HG03565 (cell line): ENCODE measurements around the gene MAP2K5.

Experiments
- ATAC-seq: cut with Tn5 transposase; IDR thresholded peaks from one replicate; pipeline ENCODE4 v1.9.1; 2021; ENCODE audit warnings: mild to moderate bottlenecking, moderate library complexity; ENCODE audit not compliant: unreplicated experiment

The MAP2K5 gene

GRCh38 chr15:67542420-67543347 lies at the start of gene MAP2K5:
MAP2K5 (plus strand) TSS chr15:67542703; CDS start chr15:67543336, 633 bp downstream.
- no peak for ATAC-seq

- no peak for ATAC-seq
Measured at GRCh38 chr15:67495585-67495984, 46.9 kb upstream of the MAP2K5 start.

- ATAC-seq, result no peak
Measured at GRCh38 chr15:67501177-67501835, 41.2 kb upstream of the MAP2K5 start.

- ATAC-seq, result no peak
Measured at GRCh38 chr15:67501836-67502461, 40.6 kb upstream of the MAP2K5 start.

- no peak for ATAC-seq
Measured at GRCh38 chr15:67504056-67504455, 38.4 kb upstream of the MAP2K5 start.

GRCh38 chr15:67504796-67505195 lies 37.7 kb upstream of the MAP2K5 start:
- no peak for ATAC-seq

- ATAC-seq, result no peak
Measured at GRCh38 chr15:67505675-67506572, 36.6 kb upstream of the MAP2K5 start.

GRCh38 chr15:67506775-67507747 lies 35.4 kb upstream of the MAP2K5 start:
- ATAC-seq, result no peak

GRCh38 chr15:67508407-67508806 lies 34.1 kb upstream of the MAP2K5 start:
- no peak for ATAC-seq

GRCh38 chr15:67509918-67510317 lies 32.6 kb upstream of the MAP2K5 start:
- ATAC-seq, result no peak

GRCh38 chr15:67510597-67511190 lies 31.8 kb upstream of the MAP2K5 start:
- no peak for ATAC-seq

GRCh38 chr15:67511606-67512005 lies 30.9 kb upstream of the MAP2K5 start:
- ATAC-seq, result no peak

- ATAC-seq, result no peak
Measured at GRCh38 chr15:67512140-67512539, 30.4 kb upstream of the MAP2K5 start.

GRCh38 chr15:67512933-67513714 lies 29.4 kb upstream of the MAP2K5 start:
- ATAC-seq, result no peak

- ATAC-seq, result no peak
Measured at GRCh38 chr15:67515090-67515489, 27.4 kb upstream of the MAP2K5 start.

GRCh38 chr15:67515557-67515956 lies 26.9 kb upstream of the MAP2K5 start:
- ATAC-seq, result no peak

- no peak for ATAC-seq
Measured at GRCh38 chr15:67520321-67521028, 22.0 kb upstream of the MAP2K5 start.
